Vagina (tissue), 2 donors: ENCODE results near the gene SMOC2. TPM values are rescaled to one million over a fixed set of nuclear protein-coding genes. Genes with fewer than 3 reads are reported as not detected.
"Not testable (repeated sequence)": the region's sequence is repeated elsewhere in the genome, so short reads cannot be mapped to it uniquely, and the experiment has no call there.

ENCODE experiments used
- DNase-seq, 2 donors: peaks; one replicate each; pipeline ENCODE4 v3.0.0-alpha.2; 2017; ENCODE audit errors: extremely low spot score in 2 of 2
- H3K27ac ChIP-seq: fragments of 200-600 bp; sonication (generic); one replicate; pipeline ENCODE4 v1.5.1; 2019
- H3K27me3 ChIP-seq: fragments of 200-600 bp; sonication (generic); one replicate; pipeline ENCODE4 v1.5.1; 2019
- H3K36me3 ChIP-seq, 2 donors: fragments of 200-600 bp; sonication (generic); one replicate each; pipeline ENCODE4 v1.5.1; 2017 to 2019
- H3K4me1 ChIP-seq: fragments of 200-600 bp; sonication (generic); one replicate; pipeline ENCODE4 v1.5.1; 2019
- H3K4me3 ChIP-seq, 2 donors: fragments of 200-600 bp; sonication (generic); 1 replicate in 1 of 2; 2 replicates in 1 of 2; pipeline ENCODE4 v1.5.1; 2016 to 2019
- H3K9me3 ChIP-seq: fragments of 200-600 bp; sonication (generic); one replicate; pipeline ENCODE4 v1.5.1; 2019
- POLR2A ChIP-seq, 2 donors: fragments of 450-650 bp; IDR thresholded peaks; one replicate each; pipeline ENCODE4 v1.6.1; 2017; ENCODE audit warnings: antibody characterized with exemption in 2 of 2, mild to moderate bottlenecking in 2 of 2, moderate library complexity in 2 of 2
- POLR2AphosphoS5 ChIP-seq, 2 donors: sonication (generic); formaldehyde crosslinking; IDR thresholded peaks; one replicate each; pipeline ENCODE4 v1.9.0; 2017; ENCODE audit warnings: antibody characterized with exemption in 2 of 2, mild to moderate bottlenecking in 2 of 2, low read depth in 1 of 2; ENCODE audit not compliant: insufficient read depth in 1 of 2
- intact Hi-C: fragments of 100-400 bp; cut with DNase I; formaldehyde crosslinking; loops from one replicate; pipeline ENCODE4 v1.15.1; 2023
- total RNA-seq: library from RNA; depleted of rRNA; stranded (reverse); fragments of >200 nt; gene quantifications from one replicate; pipeline ENCODE4 v1.2.3, GENCODE V29; 2016
- TF ChIP-seq, protein P1 (sequence below), 3 experiments: fragments of 450-650 bp in 2 of 3; fragments of 200-600 bp in 1 of 3; sonication (generic) in 1 of 3; IDR thresholded peaks; one replicate each; pipeline ENCODE4 v1.5.1; 2017 to 2019; ENCODE audit warnings: antibody characterized with exemption in 3 of 3, mild to moderate bottlenecking in 2 of 3, moderate library complexity in 2 of 3

SMOC2 gene
- total RNA-seq, 1 donor from 2014 or later, result 22.1 TPM

GRCh38 chr6:168700880-168701279, 259.9 kb downstream of the SMOC2 start:
- Histone ChIP-seq H3K4me1 (no peaks in the 10 kb centered on the region), H3K36me3 (no peaks in the 10 kb centered on the region), H3K27me3 (no peaks in the 10 kb centered on the region), H3K27ac (no peak overlapping the region), H3K4me3 (no peak overlapping the region), H3K9me3 (no peaks in the 10 kb centered on the region)
- TF ChIP-seq, protein P1, sequence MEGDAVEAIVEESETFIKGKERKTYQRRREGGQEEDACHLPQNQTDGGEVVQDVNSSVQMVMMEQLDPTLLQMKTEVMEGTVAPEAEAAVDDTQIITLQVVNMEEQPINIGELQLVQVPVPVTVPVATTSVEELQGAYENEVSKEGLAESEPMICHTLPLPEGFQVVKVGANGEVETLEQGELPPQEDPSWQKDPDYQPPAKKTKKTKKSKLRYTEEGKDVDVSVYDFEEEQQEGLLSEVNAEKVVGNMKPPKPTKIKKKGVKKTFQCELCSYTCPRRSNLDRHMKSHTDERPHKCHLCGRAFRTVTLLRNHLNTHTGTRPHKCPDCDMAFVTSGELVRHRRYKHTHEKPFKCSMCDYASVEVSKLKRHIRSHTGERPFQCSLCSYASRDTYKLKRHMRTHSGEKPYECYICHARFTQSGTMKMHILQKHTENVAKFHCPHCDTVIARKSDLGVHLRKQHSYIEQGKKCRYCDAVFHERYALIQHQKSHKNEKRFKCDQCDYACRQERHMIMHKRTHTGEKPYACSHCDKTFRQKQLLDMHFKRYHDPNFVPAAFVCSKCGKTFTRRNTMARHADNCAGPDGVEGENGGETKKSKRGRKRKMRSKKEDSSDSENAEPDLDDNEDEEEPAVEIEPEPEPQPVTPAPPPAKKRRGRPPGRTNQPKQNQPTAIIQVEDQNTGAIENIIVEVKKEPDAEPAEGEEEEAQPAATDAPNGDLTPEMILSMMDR (IDR thresholded peaks at IDR 0.05), result no peak
- TF ChIP-seq POLR2A (IDR thresholded peaks at IDR 0.05) (no peak), POLR2AphosphoS5 (IDR thresholded peaks at IDR 0.05; ENCODE audit: insufficient read depth in 1 of 2, low read depth in 1 of 2) (no peak)
- intact Hi-C loops, result no loop called here
- no peak for DNase-seq

DNA sequence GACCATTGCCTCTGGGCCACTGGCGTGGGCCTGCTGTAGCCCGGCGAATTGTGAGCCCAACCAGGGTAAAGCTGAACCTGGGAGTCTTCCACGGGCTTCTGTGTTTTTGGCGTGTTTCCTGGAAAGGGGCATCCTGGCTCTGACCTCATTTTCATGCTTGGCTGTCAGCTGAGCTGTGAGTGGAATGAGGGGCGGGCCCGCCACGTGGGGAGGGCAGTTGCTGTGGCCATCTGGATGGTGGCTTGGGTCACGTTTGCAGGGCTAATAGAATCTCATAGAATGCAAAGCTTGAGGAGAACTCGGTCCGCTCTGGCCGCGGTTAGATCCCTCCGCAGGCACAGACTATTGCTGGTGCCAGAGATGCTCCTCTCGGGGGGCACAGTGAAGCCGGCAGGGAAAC, 263.0 kb downstream of the SMOC2 start:
- Histone ChIP-seq H3K4me1 (no peaks in the 10 kb centered on the region), H3K9me3 (no peaks in the 10 kb centered on the region), H3K36me3 (no peaks in the 10 kb centered on the region), H3K4me3 (no peak overlapping the region), H3K27ac (no peak overlapping the region), H3K27me3 (no peaks in the 10 kb centered on the region)
- DNase-seq, result no peak
- intact Hi-C loops, result no loop called here
- TF ChIP-seq POLR2A (IDR thresholded peaks at IDR 0.05) (no peak), POLR2AphosphoS5 (IDR thresholded peaks at IDR 0.05; ENCODE audit: insufficient read depth in 1 of 2, low read depth in 1 of 2) (no peak)
- TF ChIP-seq, protein P1 (IDR thresholded peaks at IDR 0.05), result no peak

DNA sequence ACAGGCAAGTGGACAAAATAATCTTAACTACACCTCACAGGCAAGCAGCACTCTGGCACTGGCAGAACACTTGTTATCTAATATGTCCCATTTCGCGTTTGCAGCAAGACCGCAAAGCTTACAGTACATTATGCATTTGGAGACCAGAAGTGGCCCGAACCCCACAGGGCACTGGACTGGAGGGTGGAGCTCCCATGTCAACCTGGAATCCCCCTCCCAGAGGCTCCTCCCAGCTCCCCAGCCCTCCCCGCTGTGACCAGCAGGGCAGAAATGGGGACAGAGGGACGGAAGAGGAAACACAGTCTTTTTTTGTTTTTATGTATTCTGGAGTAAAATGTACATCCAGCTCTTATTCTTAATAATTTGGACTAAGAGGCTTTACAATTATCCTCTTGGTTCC, 263.7 kb downstream of the SMOC2 start:
- H3K36me3 ChIP-seq, result no peaks in the 10 kb centered on the region
- H3K9me3 ChIP-seq, result no peaks in the 10 kb centered on the region
- H3K27me3 ChIP-seq, result no peaks in the 10 kb centered on the region
- intact Hi-C loops, result no loop called here
- TF ChIP-seq POLR2AphosphoS5 (IDR thresholded peaks at IDR 0.05; ENCODE audit: insufficient read depth in 1 of 2, low read depth in 1 of 2) (no peak), POLR2A (IDR thresholded peaks at IDR 0.05) (no peak)
- TF ChIP-seq, protein P1 (IDR thresholded peaks at IDR 0.05), result no peak
- H3K4me3 ChIP-seq, result no peak overlapping the region
- no peak for DNase-seq
- H3K4me1 ChIP-seq, result no peaks in the 10 kb centered on the region
- H3K27ac ChIP-seq, result no peak overlapping the region

GRCh38 chr6:168705271-168705670, 264.3 kb downstream of the SMOC2 start:
- H3K9me3 ChIP-seq, H3K27me3 ChIP-seq, H3K27ac ChIP-seq, H3K4me3 ChIP-seq, DNase-seq, H3K36me3 ChIP-seq, H3K4me1 ChIP-seq, intact Hi-C loops: not testable (repeated sequence)

DNA sequence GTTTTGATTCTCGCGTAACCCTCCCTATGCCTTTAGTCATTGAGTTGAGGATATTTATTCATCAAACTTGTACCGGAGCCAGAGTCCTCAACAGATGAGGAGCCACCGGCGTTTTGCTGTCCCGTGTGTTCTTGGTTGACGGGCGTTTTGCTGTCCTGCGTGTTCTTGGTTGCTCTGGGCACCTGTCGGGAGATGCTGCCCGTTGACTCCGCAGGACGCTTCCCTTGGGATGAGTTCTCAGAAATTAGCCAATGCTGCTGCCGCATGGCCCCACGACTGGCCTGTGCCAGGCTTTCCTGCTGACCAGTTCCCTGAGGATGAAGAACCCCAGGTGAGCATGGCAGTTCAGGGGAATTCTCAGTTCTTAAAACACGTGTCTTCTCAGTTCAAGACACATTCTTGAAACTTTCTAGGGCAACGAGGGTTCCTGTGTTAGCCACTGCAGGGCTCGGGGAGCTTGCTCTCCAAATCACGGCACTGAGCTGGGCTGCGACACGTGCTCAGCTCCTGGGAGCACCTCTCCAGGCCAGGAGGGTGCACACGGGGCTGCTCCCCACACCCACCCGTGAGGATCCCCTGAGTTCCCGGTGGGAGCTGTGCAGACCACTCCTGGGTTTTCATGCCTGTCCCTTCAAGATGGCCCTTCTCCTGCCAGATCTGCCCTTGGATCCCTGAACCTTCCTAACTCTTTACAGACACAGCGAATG, 265.6 kb downstream of the SMOC2 start:
- H3K9me3 ChIP-seq, result no peaks in the 10 kb centered on the region
- H3K4me1 ChIP-seq, result no peaks in the 10 kb centered on the region
- TF ChIP-seq POLR2AphosphoS5 (IDR thresholded peaks at IDR 0.05; ENCODE audit: insufficient read depth in 1 of 2, low read depth in 1 of 2) (no peak), POLR2A (IDR thresholded peaks at IDR 0.05) (no peak)
- TF ChIP-seq, protein P1 (IDR thresholded peaks at IDR 0.05), result no peak
- no peak overlapping the region for H3K27ac ChIP-seq
- no peaks in the 10 kb centered on the region for H3K27me3 ChIP-seq
- intact Hi-C loops, result no loop called here
- no peak for DNase-seq
- no peaks in the 10 kb centered on the region for H3K36me3 ChIP-seq
- no peak overlapping the region for H3K4me3 ChIP-seq
